ENCODE results near the gene EXOC3L4.

Gene EXOC3L4

DNA sequence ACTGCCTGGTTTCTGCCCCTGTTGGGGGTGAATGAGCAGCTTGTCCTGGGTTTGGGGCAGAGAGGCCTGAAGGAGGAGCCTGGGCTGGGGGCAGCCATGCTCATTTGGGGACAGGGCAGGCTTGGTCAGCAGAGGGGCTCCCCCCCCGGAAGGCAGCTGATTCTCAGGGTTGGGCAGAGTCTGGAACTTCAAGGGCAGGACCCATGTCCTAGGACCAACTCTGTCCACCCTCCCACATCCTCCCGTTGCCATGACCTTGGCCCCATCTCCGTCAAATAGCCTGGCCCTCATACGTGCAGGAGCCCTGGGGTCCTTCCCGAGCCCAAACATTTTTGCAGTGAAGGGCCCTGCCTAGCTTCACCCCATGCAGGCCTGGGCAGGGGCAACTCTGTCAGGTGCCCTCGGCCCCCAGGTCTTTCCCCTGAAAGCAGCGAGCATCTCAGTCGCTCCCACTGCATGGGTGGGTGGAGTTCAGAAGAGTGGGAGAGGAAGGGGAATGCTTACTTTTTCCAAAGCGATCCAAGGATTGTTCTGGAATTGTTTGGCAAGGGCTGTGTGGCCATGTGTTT lies 61.4 kb downstream of the EXOC3L4 start:
- FAIRE-seq = no peak
- TF ChIP-seq TAF1 (IDR thresholded peaks at IDR 0.05; ENCODE audit: low read depth, low read length) = no peak
- TF ChIP-seq POLR2A (IDR thresholded peaks at IDR 0.05; ENCODE audit: low read depth, low read length) = no peak
- no peak for TF ChIP-seq POU2F2 (IDR thresholded peaks at IDR 0.05; ENCODE audit: low read depth, low read length)
- TF ChIP-seq PAX5 (IDR thresholded peaks at IDR 0.05; ENCODE audit: insufficient read depth, low read length, severe bottlenecking) = no peak
- TF ChIP-seq POLR2AphosphoS5 (IDR thresholded peaks at IDR 0.05; ENCODE audit: low read depth, low read length) = no peak
- no peak for TF ChIP-seq SPI1 (IDR thresholded peaks at IDR 0.05; ENCODE audit: low read depth, low read length)

DNA sequence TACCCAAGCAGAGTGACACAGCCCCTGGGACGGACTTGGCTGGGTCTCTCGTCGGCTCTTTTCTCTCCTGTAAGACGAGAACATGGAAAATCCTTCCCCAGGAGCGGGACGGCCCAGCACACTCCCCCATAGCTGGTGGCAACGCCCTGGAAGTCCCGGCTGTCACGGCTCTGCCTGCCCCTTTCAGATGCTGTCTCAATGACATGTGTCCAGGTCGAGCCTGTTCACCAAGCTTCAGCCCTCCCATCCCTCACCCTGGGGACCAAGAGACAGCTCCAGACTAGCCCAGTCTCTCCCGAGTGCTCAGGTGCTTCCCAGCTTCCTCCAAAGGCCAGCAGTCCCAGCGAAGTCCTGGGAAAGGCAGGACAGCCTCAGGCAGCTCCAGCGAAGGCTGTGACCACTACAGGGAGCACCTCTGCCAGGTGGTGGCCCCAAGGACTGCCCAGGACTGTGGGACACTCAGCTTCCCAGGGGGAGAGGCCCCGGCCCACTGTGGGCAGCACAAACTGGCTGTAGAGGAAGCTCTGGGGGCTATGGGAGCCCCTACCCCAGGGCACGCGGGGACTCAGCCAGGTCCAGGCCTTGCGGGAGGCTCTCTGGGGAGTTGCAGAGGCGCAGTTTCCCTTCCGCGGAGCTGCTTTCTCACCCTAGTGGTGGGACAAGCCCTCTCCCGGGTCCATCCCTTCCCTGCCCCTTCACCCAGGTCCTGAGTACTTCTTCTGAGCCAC lies 62.3 kb downstream of the EXOC3L4 start:
- DNase-seq (ENCODE audit: insufficient read length, low spot score) = no peak
- no peak for FAIRE-seq
- TF ChIP-seq POLR2A (IDR thresholded peaks at IDR 0.05; ENCODE audit: low read depth, low read length) = no peak
- no peak for TF ChIP-seq TAF1 (IDR thresholded peaks at IDR 0.05; ENCODE audit: low read depth, low read length)
- no peak for TF ChIP-seq POLR2AphosphoS5 (IDR thresholded peaks at IDR 0.05; ENCODE audit: low read depth, low read length)
- TF ChIP-seq PAX5 (IDR thresholded peaks at IDR 0.05; ENCODE audit: insufficient read depth, low read length, severe bottlenecking) = no peak
- no peak for TF ChIP-seq SPI1 (IDR thresholded peaks at IDR 0.05; ENCODE audit: low read depth, low read length)
- no peak for TF ChIP-seq POU2F2 (IDR thresholded peaks at IDR 0.05; ENCODE audit: low read depth, low read length)

More for the DNA sequence above, 61.4 kb downstream of the EXOC3L4 start:
- DNase-seq (ENCODE audit: insufficient read length, low spot score) = no peak

DNA sequence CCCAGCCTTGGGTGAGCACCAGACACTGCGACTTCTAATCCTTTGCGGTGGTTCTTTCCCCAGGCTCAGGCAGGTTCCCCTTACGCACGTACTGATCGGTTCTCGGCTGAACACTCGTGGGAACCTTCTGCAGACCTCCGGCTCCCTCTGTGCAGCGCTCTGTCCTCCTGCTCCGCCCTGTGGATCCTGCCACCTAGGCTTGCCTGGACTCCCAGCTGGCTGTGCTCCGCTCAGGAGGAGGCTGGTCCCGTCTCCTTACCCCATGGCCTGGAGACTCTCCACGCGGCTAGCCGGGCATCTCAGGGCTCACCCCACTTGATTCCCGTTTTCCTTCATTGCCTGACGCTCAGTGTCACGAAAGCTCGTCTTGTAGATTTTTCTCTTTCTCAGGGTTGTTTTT lies 63.4 kb downstream of the EXOC3L4 start:
- FAIRE-seq (no peak), DNase-seq (ENCODE audit: insufficient read length, low spot score) (no peak)
- TF ChIP-seq SPI1 (IDR thresholded peaks at IDR 0.05; ENCODE audit: low read depth, low read length) (no peak), TAF1 (IDR thresholded peaks at IDR 0.05; ENCODE audit: low read depth, low read length) (no peak), POLR2AphosphoS5 (IDR thresholded peaks at IDR 0.05; ENCODE audit: low read depth, low read length) (no peak), POLR2A (IDR thresholded peaks at IDR 0.05; ENCODE audit: low read depth, low read length) (no peak), POU2F2 (IDR thresholded peaks at IDR 0.05; ENCODE audit: low read depth, low read length) (no peak), PAX5 (IDR thresholded peaks at IDR 0.05; ENCODE audit: insufficient read depth, low read length, severe bottlenecking) (no peak)

DNA sequence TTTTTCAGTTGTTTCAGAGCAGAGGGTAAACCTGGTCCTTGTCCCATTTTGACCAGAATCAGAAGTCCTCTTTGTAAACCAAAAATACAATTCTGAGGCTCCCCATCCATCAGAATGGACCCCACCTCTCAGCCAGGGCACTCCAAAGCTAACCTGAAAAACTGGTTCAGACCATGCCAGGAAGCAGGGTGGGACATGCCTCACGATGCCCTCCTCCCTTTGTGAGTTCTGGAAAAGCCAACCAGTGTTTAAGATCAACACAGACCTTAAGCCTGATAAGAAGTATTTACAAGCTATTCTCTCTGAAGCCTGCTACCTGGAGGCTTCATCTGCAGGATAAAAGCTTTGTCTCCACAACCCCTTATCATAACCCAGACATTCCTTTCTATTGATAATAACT lies 64.2 kb downstream of the EXOC3L4 start:
- TF ChIP-seq POLR2A (IDR thresholded peaks at IDR 0.05; ENCODE audit: low read depth, low read length) (no peak), POU2F2 (IDR thresholded peaks at IDR 0.05; ENCODE audit: low read depth, low read length) (no peak), PAX5 (IDR thresholded peaks at IDR 0.05; ENCODE audit: insufficient read depth, low read length, severe bottlenecking) (no peak), TAF1 (IDR thresholded peaks at IDR 0.05; ENCODE audit: low read depth, low read length) (no peak), SPI1 (IDR thresholded peaks at IDR 0.05; ENCODE audit: low read depth, low read length) (no peak), POLR2AphosphoS5 (IDR thresholded peaks at IDR 0.05; ENCODE audit: low read depth, low read length) (no peak)
- no peak for DNase-seq (ENCODE audit: insufficient read length, low spot score)
- no peak for FAIRE-seq
